Neural cell (in vitro differentiated cells): ENCODE data around the gene GRIP1. TPM values are rescaled to one million over a fixed set of nuclear protein-coding genes. Genes with fewer than 3 reads are reported as not detected.

Experiments
- H2AFZ ChIP-seq: fragments of 200-600, 300-800 bp; sonication (generic), shearing (Covaris generic); 2 replicates; pipeline ENCODE4 v1.6.0; 2014; ENCODE audit warnings: low read depth, mild to moderate bottlenecking, antibody characterized with exemption, low read length, moderate library complexity
- H3F3A ChIP-seq: fragments of 200-600 bp; shearing (Covaris generic); 2 replicates; pipeline ENCODE4 v1.6.1; 2016; ENCODE audit warnings: mild to moderate bottlenecking, moderate library complexity, mixed read lengths, antibody characterized with exemption, low read length; ENCODE audit not compliant: insufficient read depth, poor library complexity, severe bottlenecking
- H3K27ac ChIP-seq: fragments of 200-600, 300-800 bp; sonication (generic), shearing (Covaris generic); 2 replicates; pipeline ENCODE4 v1.5.1; 2014; ENCODE audit warnings: mild to moderate bottlenecking, low read length, moderate library complexity
- H3K27me3 ChIP-seq: fragments of 300-800, 200-600 bp; sonication (generic), shearing (Covaris generic); 2 replicates; pipeline ENCODE4 v1.6.0; 2014; ENCODE audit warnings: mild to moderate bottlenecking, low read depth, low read length, moderate library complexity; ENCODE audit not compliant: insufficient read depth
- H3K36me3 ChIP-seq: fragments of 300-800, 200-600 bp; sonication (generic), shearing (Covaris generic); 2 replicates; pipeline ENCODE4 v1.5.1; 2014; ENCODE audit warnings: mild to moderate bottlenecking, antibody characterized with exemption, low read length, moderate library complexity; ENCODE audit not compliant: insufficient read depth
- H3K4me2 ChIP-seq: fragments of 300-800, 200-600 bp; sonication (generic), shearing (Covaris generic); 2 replicates; pipeline ENCODE4 v1.6.0; 2014; ENCODE audit warnings: mild to moderate bottlenecking, low read length
- H3K4me3 ChIP-seq: fragments of 300-800, 200-600 bp; sonication (generic), shearing (Covaris generic); 2 replicates; pipeline ENCODE4 v1.5.1; 2014; ENCODE audit warnings: mild to moderate bottlenecking, low read length, moderate library complexity
- H3K79me2 ChIP-seq: fragments of 200-600 bp; shearing (Covaris generic); replicated peaks from 2 replicates; pipeline ENCODE4 v1.6.0; 2014; ENCODE audit warnings: mild to moderate bottlenecking, low read length, moderate library complexity; ENCODE audit not compliant: insufficient read depth
- H3K9ac ChIP-seq: fragments of 300-800, 200-600 bp; sonication (generic), shearing (Covaris generic); 2 replicates; pipeline ENCODE4 v1.6.1; 2016; ENCODE audit warnings: mild to moderate bottlenecking, low read length, mixed read lengths
- H3K9me2 ChIP-seq: fragments of 200-600 bp; shearing (Covaris generic); 2 replicates; pipeline ENCODE4 v1.6.1; 2016; ENCODE audit warnings: mild to moderate bottlenecking, low read length, mixed read lengths; ENCODE audit not compliant: insufficient read depth
- H3K9me3 ChIP-seq: fragments of 200-600, 300-800 bp; sonication (generic), shearing (Covaris generic); 2 replicates; pipeline ENCODE4 v1.6.1; 2016; ENCODE audit warnings: mild to moderate bottlenecking, mixed run types, low read length, moderate library complexity, mixed read lengths
- H4K20me1 ChIP-seq: fragments of 200-600 bp; shearing (Covaris generic); 2 replicates; pipeline ENCODE4 v1.6.1; 2016; ENCODE audit warnings: mild to moderate bottlenecking, mixed run types; ENCODE audit not compliant: insufficient read depth
- EP300 ChIP-seq: fragments of 450-650 bp; conservative IDR thresholded peaks from 2 replicates; pipeline ENCODE4 v1.6.1; 2014; ENCODE audit warnings: antibody characterized with exemption, mild to moderate bottlenecking, moderate library complexity; ENCODE audit not compliant: poor library complexity, severe bottlenecking
- EZH2 ChIP-seq: fragments of 200-600, 300-800 bp; shearing (Covaris generic), sonication (generic); IDR thresholded peaks from 2 replicates; pipeline ENCODE4 v1.6.1; 2014; ENCODE audit warnings: antibody characterized with exemption, low read length, borderline replicate concordance, mild to moderate bottlenecking; ENCODE audit not compliant: insufficient read depth, poor library complexity, severe bottlenecking
- MXI1 ChIP-seq: fragments of 450-650 bp; conservative IDR thresholded peaks from 2 replicates; pipeline ENCODE4 v1.6.1; 2014; ENCODE audit warnings: antibody characterized with exemption, mild to moderate bottlenecking; ENCODE audit not compliant: poor library complexity, severe bottlenecking
- POLR2AphosphoS5 ChIP-seq: IDR thresholded peaks from 2 replicates; pipeline ENCODE4 v1.6.1; 2012
- RAD21 ChIP-seq: fragments of 450-650 bp; conservative IDR thresholded peaks from 2 replicates; pipeline ENCODE4 v1.6.1; 2014; ENCODE audit warnings: antibody characterized with exemption, mild to moderate bottlenecking, moderate library complexity
- SMC3 ChIP-seq: fragments of 450-650 bp; conservative IDR thresholded peaks from 2 replicates; pipeline ENCODE4 v1.6.1; 2014; ENCODE audit warnings: antibody characterized with exemption, mild to moderate bottlenecking, moderate library complexity; ENCODE audit not compliant: poor library complexity
- TAF1 ChIP-seq: IDR thresholded peaks from 2 replicates; pipeline ENCODE4 v1.6.1; 2012; ENCODE audit warnings: low read depth
- polyA plus RNA-seq: library from polyadenylated mRNA; depleted of rRNA; stranded (reverse); fragments of >200 nt; gene quantifications from 2 replicates; pipeline ENCODE4 v1.2.3, GENCODE V29; 2014
- TF ChIP-seq, protein P1 (sequence below): IDR thresholded peaks from 2 replicates; pipeline ENCODE4 v1.6.1; 2012; ENCODE audit warnings: borderline replicate concordance
- TF ChIP-seq, protein P2 (sequence below): fragments of 450-650 bp; IDR thresholded peaks from 2 replicates; pipeline ENCODE4 v1.5.1; 2014; ENCODE audit warnings: antibody characterized with exemption, mild to moderate bottlenecking, moderate library complexity; ENCODE audit not compliant: poor library complexity, severe bottlenecking

GRIP1 gene
- polyA plus RNA-seq, 1 donor from 2014 or later = 41.1 TPM

DNA sequence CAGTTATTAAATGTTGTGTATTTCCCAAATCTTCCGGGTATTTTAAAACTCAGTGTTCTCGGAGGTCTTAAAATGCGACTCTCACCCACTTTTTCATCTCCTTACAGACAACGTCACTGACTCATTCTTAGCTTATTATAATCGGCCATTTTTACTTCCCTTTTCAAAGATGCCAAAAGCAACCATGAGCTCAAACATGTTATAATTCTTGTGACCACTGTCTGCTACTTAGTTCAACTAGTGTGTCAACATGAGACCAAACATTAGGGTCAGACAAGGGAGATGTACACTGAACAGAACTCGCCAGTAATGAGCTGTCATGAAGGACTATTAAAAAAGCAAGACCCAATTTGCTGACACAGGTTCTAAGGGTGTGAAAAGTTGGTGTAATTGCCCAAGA lies 4.2 kb upstream of the GRIP1 start:
- TF ChIP-seq EZH2 (no peak), SMC3 (no peak), TAF1 (no peak), EP300 (no peak), POLR2AphosphoS5 (no peak), MXI1 (no peak), RAD21 (no peak)
- TF ChIP-seq, protein P1, sequence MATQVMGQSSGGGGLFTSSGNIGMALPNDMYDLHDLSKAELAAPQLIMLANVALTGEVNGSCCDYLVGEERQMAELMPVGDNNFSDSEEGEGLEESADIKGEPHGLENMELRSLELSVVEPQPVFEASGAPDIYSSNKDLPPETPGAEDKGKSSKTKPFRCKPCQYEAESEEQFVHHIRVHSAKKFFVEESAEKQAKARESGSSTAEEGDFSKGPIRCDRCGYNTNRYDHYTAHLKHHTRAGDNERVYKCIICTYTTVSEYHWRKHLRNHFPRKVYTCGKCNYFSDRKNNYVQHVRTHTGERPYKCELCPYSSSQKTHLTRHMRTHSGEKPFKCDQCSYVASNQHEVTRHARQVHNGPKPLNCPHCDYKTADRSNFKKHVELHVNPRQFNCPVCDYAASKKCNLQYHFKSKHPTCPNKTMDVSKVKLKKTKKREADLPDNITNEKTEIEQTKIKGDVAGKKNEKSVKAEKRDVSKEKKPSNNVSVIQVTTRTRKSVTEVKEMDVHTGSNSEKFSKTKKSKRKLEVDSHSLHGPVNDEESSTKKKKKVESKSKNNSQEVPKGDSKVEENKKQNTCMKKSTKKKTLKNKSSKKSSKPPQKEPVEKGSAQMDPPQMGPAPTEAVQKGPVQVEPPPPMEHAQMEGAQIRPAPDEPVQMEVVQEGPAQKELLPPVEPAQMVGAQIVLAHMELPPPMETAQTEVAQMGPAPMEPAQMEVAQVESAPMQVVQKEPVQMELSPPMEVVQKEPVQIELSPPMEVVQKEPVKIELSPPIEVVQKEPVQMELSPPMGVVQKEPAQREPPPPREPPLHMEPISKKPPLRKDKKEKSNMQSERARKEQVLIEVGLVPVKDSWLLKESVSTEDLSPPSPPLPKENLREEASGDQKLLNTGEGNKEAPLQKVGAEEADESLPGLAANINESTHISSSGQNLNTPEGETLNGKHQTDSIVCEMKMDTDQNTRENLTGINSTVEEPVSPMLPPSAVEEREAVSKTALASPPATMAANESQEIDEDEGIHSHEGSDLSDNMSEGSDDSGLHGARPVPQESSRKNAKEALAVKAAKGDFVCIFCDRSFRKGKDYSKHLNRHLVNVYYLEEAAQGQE = no peak
- TF ChIP-seq, protein P2, sequence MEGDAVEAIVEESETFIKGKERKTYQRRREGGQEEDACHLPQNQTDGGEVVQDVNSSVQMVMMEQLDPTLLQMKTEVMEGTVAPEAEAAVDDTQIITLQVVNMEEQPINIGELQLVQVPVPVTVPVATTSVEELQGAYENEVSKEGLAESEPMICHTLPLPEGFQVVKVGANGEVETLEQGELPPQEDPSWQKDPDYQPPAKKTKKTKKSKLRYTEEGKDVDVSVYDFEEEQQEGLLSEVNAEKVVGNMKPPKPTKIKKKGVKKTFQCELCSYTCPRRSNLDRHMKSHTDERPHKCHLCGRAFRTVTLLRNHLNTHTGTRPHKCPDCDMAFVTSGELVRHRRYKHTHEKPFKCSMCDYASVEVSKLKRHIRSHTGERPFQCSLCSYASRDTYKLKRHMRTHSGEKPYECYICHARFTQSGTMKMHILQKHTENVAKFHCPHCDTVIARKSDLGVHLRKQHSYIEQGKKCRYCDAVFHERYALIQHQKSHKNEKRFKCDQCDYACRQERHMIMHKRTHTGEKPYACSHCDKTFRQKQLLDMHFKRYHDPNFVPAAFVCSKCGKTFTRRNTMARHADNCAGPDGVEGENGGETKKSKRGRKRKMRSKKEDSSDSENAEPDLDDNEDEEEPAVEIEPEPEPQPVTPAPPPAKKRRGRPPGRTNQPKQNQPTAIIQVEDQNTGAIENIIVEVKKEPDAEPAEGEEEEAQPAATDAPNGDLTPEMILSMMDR = no peak
- Histone ChIP-seq H2AFZ (no peak overlapping the region), H3F3A (no peaks in the 10 kb centered on the region)

DNA sequence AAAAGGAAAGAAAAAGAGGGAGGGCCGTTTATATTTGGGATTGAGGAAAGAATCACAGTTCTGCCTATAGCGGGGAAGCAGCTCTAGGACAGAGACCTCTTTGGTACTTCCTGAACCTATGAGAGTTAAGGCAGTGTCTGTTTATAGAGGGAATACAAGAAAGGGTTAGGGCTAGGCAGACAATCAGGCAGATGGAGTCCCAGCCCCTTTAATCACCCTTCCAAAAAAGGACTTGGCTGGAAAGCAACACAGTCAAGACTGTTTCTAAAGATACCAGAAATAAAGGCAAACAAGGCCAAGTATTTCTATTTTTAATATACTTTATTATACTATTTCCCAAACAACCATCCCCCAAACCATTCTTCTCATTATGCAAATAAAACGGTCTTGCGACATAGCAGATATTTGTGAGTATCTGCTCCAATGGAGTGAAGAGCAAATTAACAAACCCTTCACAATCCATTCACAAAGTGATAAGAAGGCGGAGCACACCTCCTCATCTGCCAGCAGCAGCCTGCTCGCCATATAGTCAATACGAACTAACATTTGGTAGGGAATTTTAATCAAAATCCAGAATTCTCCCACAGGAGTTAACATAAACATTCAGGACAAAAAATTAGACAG lies 697 bp upstream of the GRIP1 start:
- Histone ChIP-seq H3K27me3 (no peaks in the 10 kb centered on the region), H4K20me1 (no peaks in the 10 kb centered on the region), H3K79me2 (peaks cover 20% of the 10 kb centered on the region), H3K4me2 (peak overlapping the region; percentile 56), H3K27ac (peak overlapping the region; percentile 94), H2AFZ (peak overlapping the region; percentile 31), H3K9me3 (no peaks in the 10 kb centered on the region), H3F3A (no peaks in the 10 kb centered on the region), H3K9me2 (no peaks in the 10 kb centered on the region), H3K4me3 (peak overlapping the region; percentile 64), H3K9ac (peak overlapping the region; percentile 73), H3K36me3 (no peaks in the 10 kb centered on the region)
- TF ChIP-seq, protein P2 = no peak
- TF ChIP-seq TAF1 = peak; percentile 2
- TF ChIP-seq EP300 = no peak
- TF ChIP-seq MXI1 = no peak

More for the DNA sequence above, 4.2 kb upstream of the GRIP1 start:
- Histone ChIP-seq H3K9me3 (no peaks in the 10 kb centered on the region), H3K27me3 (no peaks in the 10 kb centered on the region), H3K9me2 (no peaks in the 10 kb centered on the region), H3K36me3 (no peaks in the 10 kb centered on the region), H3K27ac (no peak overlapping the region), H3K4me3 (no peak overlapping the region), H3K4me2 (no peak overlapping the region), H4K20me1 (no peaks in the 10 kb centered on the region), H3K9ac (no peak overlapping the region), H3K79me2 (no peaks in the 10 kb centered on the region)
